Activated T-cell treated with anti-CD3 and anti-CD28 coated beads, Interleukin-2, amount 50 U/mL, for 48 hours (primary cell): Measurements from ENCODE around the gene UTP4.

Experiments used
- DNase-seq, 2 experiments: peaks; one replicate each; pipeline ENCODE4 v3.0.0-alpha.2; 2020

The UTP4 gene

GRCh38 chr16:69132424-69133252 lies at the start of gene UTP4, which contains the start of gene CHTF8:
Gene UTP4, plus strand, starts transcription at chr16:69132649. Its CDS starts 811 bp downstream, at chr16:69133460.
Gene CHTF8, minus strand, starts transcription at chr16:69132588. Its CDS starts 11,130 bp downstream, at chr16:69121458.
- DNase-seq, result peak; percentile 91 to 93

- no peak for DNase-seq
These were observed 49.0 kb upstream of the UTP4 start for GRCh38 chr16:69083306-69083941.

- DNase-seq, result no peak
These were observed 48.2 kb upstream of the UTP4 start for GRCh38 chr16:69084289-69084688.

GRCh38 chr16:69085032-69085695 lies 47.3 kb upstream of the UTP4 start:
- no peak for DNase-seq

GRCh38 chr16:69087161-69087581 lies 45.3 kb upstream of the UTP4 start:
- DNase-seq, result no peak

GRCh38 chr16:69088684-69089083 lies 43.8 kb upstream of the UTP4 start:
- no peak for DNase-seq

GRCh38 chr16:69089091-69089910 lies 43.1 kb upstream of the UTP4 start:
- DNase-seq, result peak; percentile 41 to 52

GRCh38 chr16:69093974-69094373 lies 38.5 kb upstream of the UTP4 start:
- DNase-seq, result no peak

- DNase-seq, result no peak
These were observed 37.9 kb upstream of the UTP4 start for GRCh38 chr16:69094501-69094900.

GRCh38 chr16:69095193-69095592 lies 37.3 kb upstream of the UTP4 start:
- no peak for DNase-seq

- DNase-seq, result no peak
These were observed 32.3 kb upstream of the UTP4 start for GRCh38 chr16:69100071-69100691.

- DNase-seq, result peak; percentile 45 to 62
These were observed 26.7 kb upstream of the UTP4 start, which contains the start of gene HAS3 for GRCh38 chr16:69105501-69106361. Gene HAS3, plus strand, starts transcription at chr16:69105653. Its CDS starts 3,743 bp downstream, at chr16:69109396.

- DNase-seq, result peak; percentile 31 to 41
These were observed 25.7 kb upstream of the UTP4 start for GRCh38 chr16:69106491-69107315.

- DNase-seq, result peak in 1 of 2 experiments; percentile 32
These were observed 25.0 kb upstream of the UTP4 start for GRCh38 chr16:69107316-69107962.

GRCh38 chr16:69108064-69108904 lies 24.2 kb upstream of the UTP4 start:
- no peak for DNase-seq

- DNase-seq, result no peak
These were observed 23.6 kb upstream of the UTP4 start for GRCh38 chr16:69108905-69109252.

GRCh38 chr16:69109486-69110270 lies 22.8 kb upstream of the UTP4 start:
- no peak for DNase-seq

- DNase-seq, result no peak
These were observed 22.0 kb upstream of the UTP4 start for GRCh38 chr16:69110406-69110805.
